ENCODE results near the gene ENPP6. TPM values are rescaled to one million over a fixed set of nuclear protein-coding genes. Genes with fewer than 3 reads are reported as not detected.

ENPP6 gene
- total RNA-seq, 1 donor from 2014 or later: not detected

GRCh38 chr4:184235526-184235925 is 17.9 kb upstream of the ENPP6 start:
- TF ChIP-seq, protein P1, sequence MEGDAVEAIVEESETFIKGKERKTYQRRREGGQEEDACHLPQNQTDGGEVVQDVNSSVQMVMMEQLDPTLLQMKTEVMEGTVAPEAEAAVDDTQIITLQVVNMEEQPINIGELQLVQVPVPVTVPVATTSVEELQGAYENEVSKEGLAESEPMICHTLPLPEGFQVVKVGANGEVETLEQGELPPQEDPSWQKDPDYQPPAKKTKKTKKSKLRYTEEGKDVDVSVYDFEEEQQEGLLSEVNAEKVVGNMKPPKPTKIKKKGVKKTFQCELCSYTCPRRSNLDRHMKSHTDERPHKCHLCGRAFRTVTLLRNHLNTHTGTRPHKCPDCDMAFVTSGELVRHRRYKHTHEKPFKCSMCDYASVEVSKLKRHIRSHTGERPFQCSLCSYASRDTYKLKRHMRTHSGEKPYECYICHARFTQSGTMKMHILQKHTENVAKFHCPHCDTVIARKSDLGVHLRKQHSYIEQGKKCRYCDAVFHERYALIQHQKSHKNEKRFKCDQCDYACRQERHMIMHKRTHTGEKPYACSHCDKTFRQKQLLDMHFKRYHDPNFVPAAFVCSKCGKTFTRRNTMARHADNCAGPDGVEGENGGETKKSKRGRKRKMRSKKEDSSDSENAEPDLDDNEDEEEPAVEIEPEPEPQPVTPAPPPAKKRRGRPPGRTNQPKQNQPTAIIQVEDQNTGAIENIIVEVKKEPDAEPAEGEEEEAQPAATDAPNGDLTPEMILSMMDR (conservative IDR thresholded peaks at IDR 0.05): no peak
- no peak for DNase-seq (ENCODE audit: low read depth, low spot score)
- no peaks in the 10 kb centered on the region for H3K36me3 Mint-ChIP-seq (ENCODE audit: low read depth)
- H3K27ac Mint-ChIP-seq (ENCODE audit: unreplicated experiment): no peak overlapping the region
- H3K27me3 Mint-ChIP-seq (ENCODE audit: low read depth): no peaks in the 10 kb centered on the region
- H3K9me3 Mint-ChIP-seq: peaks cover 5% of the 10 kb centered on the region
- no peaks in the 10 kb centered on the region for H3K4me1 Mint-ChIP-seq
- no peak overlapping the region for H3K4me3 Mint-ChIP-seq

DNA sequence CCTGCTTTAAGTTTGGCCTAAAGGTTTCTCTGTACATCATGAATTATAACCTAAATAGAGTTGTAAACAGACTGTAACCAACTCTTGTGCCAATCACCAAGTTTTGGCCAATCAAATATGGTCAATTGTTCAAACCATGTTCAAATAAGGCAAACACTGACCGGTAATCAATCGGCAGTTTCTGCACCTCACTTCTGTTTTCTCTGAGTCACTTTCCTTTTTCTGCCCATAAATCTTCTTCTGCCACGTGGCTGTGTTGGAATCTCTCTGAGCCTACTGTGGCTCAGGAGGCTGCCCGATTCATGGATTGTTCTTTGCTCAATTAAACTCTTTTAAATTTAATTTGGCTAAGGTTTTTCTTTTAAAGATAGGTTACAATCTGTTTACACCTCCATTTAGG is 16.5 kb upstream of the ENPP6 start:
- Mint-ChIP-seq H3K9me3 (peaks cover 5% of the 10 kb centered on the region), H3K27ac (ENCODE audit: unreplicated experiment) (no peak overlapping the region), H3K4me1 (no peaks in the 10 kb centered on the region), H3K36me3 (ENCODE audit: low read depth) (no peaks in the 10 kb centered on the region), H3K4me3 (no peak overlapping the region), H3K27me3 (ENCODE audit: low read depth) (no peaks in the 10 kb centered on the region)
- TF ChIP-seq, protein P1 (conservative IDR thresholded peaks at IDR 0.05): no peak
- no peak for DNase-seq (ENCODE audit: low read depth, low spot score)

DNA sequence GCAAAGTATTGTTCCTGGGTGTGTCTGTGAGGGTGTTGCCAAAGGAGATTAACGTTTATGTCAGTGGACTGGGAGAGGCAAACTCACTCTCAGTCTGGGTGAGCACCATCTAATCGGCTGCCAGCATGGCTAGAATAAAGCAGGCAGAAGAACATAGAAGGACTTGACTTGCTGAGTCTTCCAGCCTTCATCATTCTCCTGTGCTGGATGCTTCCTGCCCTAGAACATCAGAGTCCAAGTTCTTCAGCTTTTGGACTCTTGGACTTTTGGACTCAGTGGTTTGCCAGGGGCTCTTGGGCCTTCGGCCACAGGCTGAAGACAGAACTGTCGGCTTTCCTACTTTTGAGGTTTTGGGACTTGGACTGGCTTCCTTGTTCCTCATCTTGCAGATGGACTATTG is 15.3 kb upstream of the ENPP6 start:
- Mint-ChIP-seq H3K27me3 (ENCODE audit: low read depth) (no peaks in the 10 kb centered on the region), H3K9me3 (peaks cover 5% of the 10 kb centered on the region), H3K4me3 (no peak overlapping the region), H3K4me1 (no peaks in the 10 kb centered on the region), H3K27ac (ENCODE audit: unreplicated experiment) (no peak overlapping the region), H3K36me3 (ENCODE audit: low read depth) (no peaks in the 10 kb centered on the region)
- no peak for DNase-seq (ENCODE audit: low read depth, low spot score)
- TF ChIP-seq, protein P1 (conservative IDR thresholded peaks at IDR 0.05): no peak

- H3K9me3 Mint-ChIP-seq: peaks cover 5% of the 10 kb centered on the region
- no peaks in the 10 kb centered on the region for H3K36me3 Mint-ChIP-seq (ENCODE audit: low read depth)
- no peak for DNase-seq (ENCODE audit: low read depth, low spot score)
- H3K27me3 Mint-ChIP-seq (ENCODE audit: low read depth): no peaks in the 10 kb centered on the region
- H3K4me3 Mint-ChIP-seq: no peak overlapping the region
- no peak overlapping the region for H3K27ac Mint-ChIP-seq (ENCODE audit: unreplicated experiment)
- no peaks in the 10 kb centered on the region for H3K4me1 Mint-ChIP-seq
- TF ChIP-seq, protein P1 (conservative IDR thresholded peaks at IDR 0.05): no peak
Measured at GRCh38 chr4:184232202-184232601, 14.5 kb upstream of the ENPP6 start.

- Mint-ChIP-seq H3K36me3 (ENCODE audit: low read depth) (no peaks in the 10 kb centered on the region), H3K27me3 (ENCODE audit: low read depth) (no peaks in the 10 kb centered on the region), H3K9me3 (peaks cover 5% of the 10 kb centered on the region), H3K4me1 (no peaks in the 10 kb centered on the region), H3K4me3 (no peak overlapping the region), H3K27ac (ENCODE audit: unreplicated experiment) (no peak overlapping the region)
- TF ChIP-seq, protein P1 (conservative IDR thresholded peaks at IDR 0.05): no peak
- DNase-seq (ENCODE audit: low read depth, low spot score): no peak
Measured at GRCh38 chr4:184231573-184231972, 13.9 kb upstream of the ENPP6 start.
